Hepatocyte (in vitro differentiated cells): ENCODE measurements around the gene DISC1. TPM values are rescaled to one million over a fixed set of nuclear protein-coding genes. Genes with fewer than 3 reads are reported as not detected.
"Not testable (repeated sequence)": the region's sequence is repeated elsewhere in the genome, so short reads cannot be mapped to it uniquely, and the experiment has no call there.

Experiments
- DNase-seq: peaks from one replicate; pipeline ENCODE4 v3.0.0-alpha.2; 2016; ENCODE audit warnings: low spot score
- H2AFZ ChIP-seq: fragments of 200-600 bp; sonication (generic); 2 replicates; pipeline ENCODE4 v1.6.0; 2016; ENCODE audit warnings: antibody characterized with exemption, mild to moderate bottlenecking
- H3K27ac ChIP-seq: fragments of 200-600 bp; sonication (generic); 2 replicates; pipeline ENCODE4 v1.5.1; 2016; ENCODE audit warnings: mild to moderate bottlenecking
- H3K27me3 ChIP-seq: fragments of 200-600 bp; sonication (generic); 2 replicates; pipeline ENCODE4 v1.6.1; 2016
- H3K36me3 ChIP-seq: fragments of 200-600 bp; sonication (generic); replicated peaks from 2 replicates; pipeline ENCODE4 v1.5.1; 2016; ENCODE audit warnings: low read depth; ENCODE audit not compliant: insufficient read depth
- H3K4me1 ChIP-seq: fragments of 200-600 bp; sonication (generic); 2 replicates; pipeline ENCODE4 v1.5.1; 2016; ENCODE audit warnings: mild to moderate bottlenecking, moderate library complexity; ENCODE audit not compliant: insufficient read depth
- H3K4me2 ChIP-seq: fragments of 200-600 bp; sonication (generic); 2 replicates; pipeline ENCODE4 v1.6.0; 2016
- H3K4me3 ChIP-seq: fragments of 200-600 bp; sonication (generic); 2 replicates; pipeline ENCODE4 v1.5.1; 2016; ENCODE audit warnings: mild to moderate bottlenecking
- H3K79me2 ChIP-seq: fragments of 200-600 bp; sonication (generic); 2 replicates; pipeline ENCODE4 v1.6.0; 2017; ENCODE audit warnings: mild to moderate bottlenecking
- H3K9me2 ChIP-seq: fragments of 200-600 bp; sonication (generic); replicated peaks from 2 replicates; pipeline ENCODE4 v1.6.0; 2017; ENCODE audit warnings: mild to moderate bottlenecking; ENCODE audit not compliant: insufficient read depth
- H3K9me3 ChIP-seq: fragments of 200-600 bp; sonication (generic); 2 replicates; pipeline ENCODE4 v1.5.1; 2016; ENCODE audit warnings: low read depth, mild to moderate bottlenecking
- H4K20me1 ChIP-seq: fragments of 200-600 bp; sonication (generic); 2 replicates; pipeline ENCODE4 v1.6.0; 2016; ENCODE audit warnings: mild to moderate bottlenecking; ENCODE audit not compliant: insufficient read depth, poor library complexity, severe bottlenecking
- CTCF ChIP-seq: fragments of 200-600 bp; sonication (generic); IDR thresholded peaks from 2 replicates; pipeline ENCODE4 v1.5.1; 2016; ENCODE audit warnings: antibody characterized with exemption, mild to moderate bottlenecking; ENCODE audit not compliant: poor library complexity
- EZH2 ChIP-seq: fragments of 200-600 bp; sonication (generic); IDR thresholded peaks from 2 replicates; pipeline ENCODE4 v1.6.1; 2016; ENCODE audit warnings: antibody characterized with exemption, mild to moderate bottlenecking, borderline replicate concordance
- EZH2phosphoT487 ChIP-seq: fragments of 200-600 bp; sonication (generic); IDR thresholded peaks from one replicate; pipeline ENCODE4 v1.6.1; 2018; ENCODE audit warnings: antibody characterized with exemption, mild to moderate bottlenecking, low read depth, moderate library complexity; ENCODE audit not compliant: unreplicated experiment, severe bottlenecking
- WGBS: methylation state at CpG from one replicate; pipeline ENCODE4 v1.1.6; 2016; ENCODE audit warnings: low lambda C conversion rate; ENCODE audit errors: missing lambda C conversion rate; 5-methylcytosine and 5-hydroxymethylcytosine counted together
- polyA plus RNA-seq: library from polyadenylated mRNA; unstranded; fragments of >200 nt; fragmentation: Nextera tagmentation; extraction: Ambion mirVana; gene quantifications from 2 replicates; pipeline ENCODE4 v1.2.1, GENCODE V29; 2016
- total RNA-seq: library from RNA; depleted of rRNA; stranded (reverse); fragments of >200 nt; gene quantifications from 2 replicates; pipeline ENCODE4 v1.2.3, GENCODE V29; 2014

DISC1 gene
- total and polyA plus RNA-seq, 2 experiments from 2014 or later: 3.0 to 4.7 TPM

- Histone ChIP-seq H3K4me2 (no peak overlapping the region), H3K79me2 (no peaks in the 10 kb centered on the region), H4K20me1 (no peaks in the 10 kb centered on the region), H3K27me3 (no peaks in the 10 kb centered on the region), H2AFZ (no peak overlapping the region), H3K27ac (no peak overlapping the region), H3K36me3 (no peaks in the 10 kb centered on the region), H3K4me1 (no peaks in the 10 kb centered on the region), H3K9me3 (no peaks in the 10 kb centered on the region), H3K9me2 (no peaks in the 10 kb centered on the region), H3K4me3 (no peak overlapping the region)
- TF ChIP-seq EZH2 (no peak), CTCF (no peak), EZH2phosphoT487 (no peak)
- WGBS: 91% methylated on average over 2 of the region's 2 CpGs
- no peak for DNase-seq
These were observed 27.0 kb downstream of the DISC1 start for GRCh38 chr1:231653632-231654031.

- Histone ChIP-seq H3K4me3 (no peak overlapping the region), H3K9me2 (no peaks in the 10 kb centered on the region), H4K20me1 (no peaks in the 10 kb centered on the region), H3K4me2 (no peak overlapping the region), H3K27me3 (no peaks in the 10 kb centered on the region), H3K27ac (no peak overlapping the region), H3K4me1 (no peaks in the 10 kb centered on the region), H2AFZ (no peak overlapping the region), H3K79me2 (no peaks in the 10 kb centered on the region), H3K9me3 (no peaks in the 10 kb centered on the region), H3K36me3 (no peaks in the 10 kb centered on the region)
- no peak for DNase-seq
- TF ChIP-seq EZH2 (no peak), CTCF (no peak), EZH2phosphoT487 (no peak)
- 100% methylated on average over 1 of the region's 1 CpG for WGBS
These were observed 30.2 kb downstream of the DISC1 start for GRCh38 chr1:231656741-231657140.

- H3K9me3 ChIP-seq, H3K79me2 ChIP-seq, H3K27ac ChIP-seq, H3K27me3 ChIP-seq, H3K4me2 ChIP-seq, DNase-seq, H3K4me3 ChIP-seq, H3K4me1 ChIP-seq, H3K9me2 ChIP-seq, H3K36me3 ChIP-seq, H4K20me1 ChIP-seq, H2AFZ ChIP-seq: not testable (repeated sequence)
- 89% methylated on average over 1 of the region's 1 CpG for WGBS
These were observed 31.6 kb downstream of the DISC1 start for GRCh38 chr1:231658223-231658622.

- no peaks in the 10 kb centered on the region for H4K20me1 ChIP-seq
- H3K79me2 ChIP-seq: no peaks in the 10 kb centered on the region
- no peaks in the 10 kb centered on the region for H3K36me3 ChIP-seq
- H3K4me1 ChIP-seq: no peaks in the 10 kb centered on the region
- TF ChIP-seq EZH2 (no peak), CTCF (no peak), EZH2phosphoT487 (no peak)
- no peak overlapping the region for H3K4me3 ChIP-seq
- DNase-seq: no peak
- H3K9me3 ChIP-seq: no peaks in the 10 kb centered on the region
- WGBS: 99% methylated on average over 3 of the region's 3 CpGs
- H2AFZ ChIP-seq: no peak overlapping the region
- H3K9me2 ChIP-seq: no peaks in the 10 kb centered on the region
- no peaks in the 10 kb centered on the region for H3K27me3 ChIP-seq
- H3K27ac ChIP-seq: no peak overlapping the region
- H3K4me2 ChIP-seq: no peak overlapping the region
These were observed 33.6 kb downstream of the DISC1 start for GRCh38 chr1:231660198-231660597.
